Measurements from ENCODE around the gene MYL10.
A peak's percentile ranks its signal among the peaks of the same experiment; 100 is the strongest.
"Not testable (repeated sequence)": the region's sequence is repeated elsewhere in the genome, so short reads cannot be mapped to it uniquely, and the experiment has no call there.

The MYL10 gene

GRCh38 chr7:101659706-101660105, 30.6 kb upstream of the MYL10 start:
- H3K4me1 ChIP-seq (ENCODE audit: low read depth, poor library complexity, severe bottlenecking), result no peaks in the 10 kb centered on the region
- no peaks in the 10 kb centered on the region for H3K36me3 ChIP-seq (ENCODE audit: insufficient read depth)
- no peaks in the 10 kb centered on the region for H4K20me1 ChIP-seq (ENCODE audit: insufficient read depth)
- no peak overlapping the region for H3K4me2 ChIP-seq
- no peaks in the 10 kb centered on the region for H3K79me2 ChIP-seq (ENCODE audit: insufficient read depth, low read depth)
- H3K27ac ChIP-seq, result no peak overlapping the region
- no peak for TF ChIP-seq CTCF (conservative IDR thresholded peaks at IDR 0.05; ENCODE audit: low read depth, low read length)
- no peak overlapping the region for H2AFZ ChIP-seq (ENCODE audit: low read depth)
- no peak overlapping the region for H3K9ac ChIP-seq
- H3K4me3 ChIP-seq (IDR thresholded peaks at IDR 0.05; ENCODE audit: insufficient read depth, low read depth, low read length), result no peak overlapping the region
- H3K27me3 ChIP-seq (ENCODE audit: insufficient read depth, low read depth), result no peaks in the 10 kb centered on the region; the same call in 1 of the 2 replicates

GRCh38 chr7:101657171-101657570, 28.1 kb upstream of the MYL10 start:
- no peak overlapping the region for H3K9ac ChIP-seq
- no peak for TF ChIP-seq CTCF (conservative IDR thresholded peaks at IDR 0.05; ENCODE audit: low read depth, low read length)
- no peaks in the 10 kb centered on the region for H3K36me3 ChIP-seq (ENCODE audit: insufficient read depth)
- no peaks in the 10 kb centered on the region for H4K20me1 ChIP-seq (ENCODE audit: insufficient read depth)
- H3K4me3 ChIP-seq (IDR thresholded peaks at IDR 0.05; ENCODE audit: insufficient read depth, low read depth, low read length), result no peak overlapping the region
- H3K27ac ChIP-seq, result no peak overlapping the region
- no peaks in the 10 kb centered on the region; the same call in 1 of the 2 replicates for H3K27me3 ChIP-seq (ENCODE audit: insufficient read depth, low read depth)
- H2AFZ ChIP-seq (ENCODE audit: low read depth), result no peak overlapping the region
- H3K79me2 ChIP-seq (ENCODE audit: insufficient read depth, low read depth), result no peaks in the 10 kb centered on the region
- no peak overlapping the region for H3K4me2 ChIP-seq
- H3K4me1 ChIP-seq (ENCODE audit: low read depth, poor library complexity, severe bottlenecking), result no peaks in the 10 kb centered on the region

GRCh38 chr7:101651112-101651511, 22.0 kb upstream of the MYL10 start:
- H3K4me2 ChIP-seq, result peak overlapping the region; percentile 28; the same call in 1 of the 2 replicates
- H3K4me3 ChIP-seq (IDR thresholded peaks at IDR 0.05; ENCODE audit: insufficient read depth, low read depth, low read length), result no peak overlapping the region

GRCh38 chr7:101650579-101651081, 21.5 kb upstream of the MYL10 start:
- Histone ChIP-seq H3K9ac (no peak overlapping the region; the same call in 1 of the 2 replicates), H2AFZ (ENCODE audit: low read depth) (peak overlapping the region; percentile 56; the same call in 1 of the 2 replicates), H3K4me2 (peak overlapping the region; percentile 28), H3K4me3 (IDR thresholded peaks at IDR 0.05; ENCODE audit: insufficient read depth, low read depth, low read length) (no peak overlapping the region), H3K36me3 (ENCODE audit: insufficient read depth) (no peaks in the 10 kb centered on the region), H3K27me3 (ENCODE audit: insufficient read depth, low read depth) (no peaks in the 10 kb centered on the region; the same call in 1 of the 2 replicates), H3K27ac (no peak overlapping the region), H3K4me1 (ENCODE audit: low read depth, poor library complexity, severe bottlenecking) (peaks cover 10% of the 10 kb centered on the region), H3K79me2 (ENCODE audit: insufficient read depth, low read depth) (no peaks in the 10 kb centered on the region), H4K20me1 (ENCODE audit: insufficient read depth) (no peaks in the 10 kb centered on the region)
- no peak for TF ChIP-seq CTCF (conservative IDR thresholded peaks at IDR 0.05; ENCODE audit: low read depth, low read length)

More at GRCh38 chr7:101651112-101651511, 22.0 kb upstream of the MYL10 start:
- Histone ChIP-seq H3K27me3 (ENCODE audit: insufficient read depth, low read depth) (no peaks in the 10 kb centered on the region; the same call in 1 of the 2 replicates), H3K79me2 (ENCODE audit: insufficient read depth, low read depth) (no peaks in the 10 kb centered on the region), H2AFZ (ENCODE audit: low read depth) (peak overlapping the region; percentile 56; the same call in 1 of the 2 replicates), H3K9ac (no peak overlapping the region; the same call in 1 of the 2 replicates), H4K20me1 (ENCODE audit: insufficient read depth) (no peaks in the 10 kb centered on the region), H3K4me1 (ENCODE audit: low read depth, poor library complexity, severe bottlenecking) (peaks cover 10% of the 10 kb centered on the region), H3K36me3 (ENCODE audit: insufficient read depth) (no peaks in the 10 kb centered on the region), H3K27ac (no peak overlapping the region)
- TF ChIP-seq CTCF (conservative IDR thresholded peaks at IDR 0.05; ENCODE audit: low read depth, low read length), result no peak

GRCh38 chr7:101647876-101648275, 18.8 kb upstream of the MYL10 start:
- H2AFZ ChIP-seq (ENCODE audit: low read depth); H3K36me3 ChIP-seq (ENCODE audit: insufficient read depth); H3K79me2 ChIP-seq (ENCODE audit: insufficient read depth, low read depth); H3K27me3 ChIP-seq (ENCODE audit: insufficient read depth, low read depth); H3K9ac ChIP-seq; H3K27ac ChIP-seq; H4K20me1 ChIP-seq (ENCODE audit: insufficient read depth); H3K4me2 ChIP-seq; H3K4me3 ChIP-seq (IDR thresholded peaks at IDR 0.05; ENCODE audit: insufficient read depth, low read depth, low read length): not testable (repeated sequence)
- peaks cover 10% of the 10 kb centered on the region for H3K4me1 ChIP-seq (ENCODE audit: low read depth, poor library complexity, severe bottlenecking)

Measured in KMS-11 (cell line).